PFSK-1 (cell line): ENCODE measurements around the gene CACNA2D4.

ENCODE experiments used
- POLR2AphosphoS5 ChIP-seq: IDR thresholded peaks from 2 replicates; pipeline ENCODE4 v1.6.1; 2012; ENCODE audit warnings: low read depth, mild to moderate bottlenecking, control low read depth, low read length, moderate library complexity
- REST ChIP-seq, 2 experiments: IDR thresholded peaks; 2 replicates each; pipeline versions ENCODE4 v1.6.1 to v1.8.0; 2011 to 2012; ENCODE audit warnings: low read depth in 2 of 2, low read length in 2 of 2, control low read depth in 1 of 2, inconsistent platforms in 1 of 2, mild to moderate bottlenecking in 1 of 2, moderate library complexity in 1 of 2; ENCODE audit not compliant: insufficient read depth in 1 of 2
- SIN3A ChIP-seq: IDR thresholded peaks from 2 replicates; pipeline ENCODE4 v1.6.1; 2012; ENCODE audit warnings: mild to moderate bottlenecking, low read length, moderate library complexity, borderline replicate concordance; ENCODE audit not compliant: insufficient read depth
- TAF1 ChIP-seq: IDR thresholded peaks from 2 replicates; pipeline ENCODE4 v1.6.1; 2012; ENCODE audit warnings: low read length, control low read depth, borderline replicate concordance; ENCODE audit not compliant: insufficient read depth

- no peak for TF ChIP-seq POLR2AphosphoS5
- no peak for TF ChIP-seq REST (IDR thresholded peaks at IDR 0.05; ENCODE audit: insufficient read depth in 1 of 2, low read depth in 2 of 2, low read length in 2 of 2)
- TF ChIP-seq TAF1 = no peak
- TF ChIP-seq SIN3A = no peak
These were observed 15.0 kb upstream of the CACNA2D4 start for GRCh38 chr12:1933342-1934051.
